T-helper 22 cell (primary cell): ENCODE measurements around the gene ANO1.

Source experiments
- DNase-seq: peaks from one replicate; pipeline ENCODE4 v3.0.0-alpha.2; 2020; ENCODE audit warnings: low read depth

ANO1 gene

DNA sequence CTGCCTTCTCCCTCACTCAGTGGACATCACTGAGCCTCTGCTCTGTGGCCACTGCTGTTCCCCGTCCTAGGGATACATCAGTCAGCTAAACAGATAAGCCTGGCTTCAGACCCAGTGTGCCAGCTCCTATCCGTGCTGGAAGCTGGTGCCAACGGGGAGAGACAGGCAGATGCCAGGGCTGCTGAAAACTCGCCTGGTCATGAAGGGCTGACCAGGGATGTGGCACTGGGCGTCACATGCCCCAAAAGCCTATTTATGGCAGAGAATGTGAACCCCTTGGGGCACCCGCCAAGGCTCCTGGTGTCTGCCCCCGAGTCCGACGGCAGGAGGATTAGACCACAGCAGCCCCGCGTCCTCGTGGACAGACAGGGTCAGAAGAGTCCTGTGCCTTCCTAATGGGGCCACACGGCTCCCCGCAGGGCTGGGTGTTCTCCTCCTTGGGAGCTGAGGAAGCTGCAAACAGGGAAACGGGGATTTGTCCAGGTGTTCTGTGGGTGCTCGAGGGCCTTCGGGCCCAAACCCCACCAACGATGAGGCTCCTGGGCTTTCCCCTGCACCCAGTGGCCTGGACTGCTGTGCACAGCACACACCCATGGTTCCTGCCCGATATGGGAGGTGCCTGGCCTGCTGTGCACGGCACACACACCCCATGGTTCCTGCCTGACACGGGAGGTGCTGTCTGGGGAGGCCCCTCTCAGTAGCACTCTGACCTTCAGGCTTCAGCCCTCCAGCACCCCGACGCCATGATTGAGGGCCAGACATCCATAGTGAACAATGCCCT lies 19.9 kb downstream of the ANO1 start:
- DNase-seq = no peak

DNA sequence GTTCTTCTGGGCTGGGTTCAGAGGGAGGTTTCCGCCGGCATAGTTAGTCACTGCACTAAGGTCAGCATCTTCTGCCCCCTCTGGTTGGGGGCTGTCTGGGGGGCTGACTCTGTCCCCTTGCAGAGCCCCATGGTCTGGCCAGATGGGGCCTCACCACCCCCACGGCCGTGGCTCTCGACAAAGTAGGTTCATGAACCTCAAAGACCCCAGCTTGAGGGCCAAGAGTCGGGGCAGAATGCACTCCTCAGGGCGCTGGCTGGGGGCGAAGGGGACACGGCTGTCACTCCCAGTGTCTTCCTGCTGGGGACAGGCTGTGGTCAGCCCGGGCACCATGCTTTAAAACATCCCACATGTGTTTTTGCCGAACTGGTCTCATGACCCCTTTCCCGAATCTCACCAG lies 20.8 kb downstream of the ANO1 start:
- DNase-seq = no peak

DNA sequence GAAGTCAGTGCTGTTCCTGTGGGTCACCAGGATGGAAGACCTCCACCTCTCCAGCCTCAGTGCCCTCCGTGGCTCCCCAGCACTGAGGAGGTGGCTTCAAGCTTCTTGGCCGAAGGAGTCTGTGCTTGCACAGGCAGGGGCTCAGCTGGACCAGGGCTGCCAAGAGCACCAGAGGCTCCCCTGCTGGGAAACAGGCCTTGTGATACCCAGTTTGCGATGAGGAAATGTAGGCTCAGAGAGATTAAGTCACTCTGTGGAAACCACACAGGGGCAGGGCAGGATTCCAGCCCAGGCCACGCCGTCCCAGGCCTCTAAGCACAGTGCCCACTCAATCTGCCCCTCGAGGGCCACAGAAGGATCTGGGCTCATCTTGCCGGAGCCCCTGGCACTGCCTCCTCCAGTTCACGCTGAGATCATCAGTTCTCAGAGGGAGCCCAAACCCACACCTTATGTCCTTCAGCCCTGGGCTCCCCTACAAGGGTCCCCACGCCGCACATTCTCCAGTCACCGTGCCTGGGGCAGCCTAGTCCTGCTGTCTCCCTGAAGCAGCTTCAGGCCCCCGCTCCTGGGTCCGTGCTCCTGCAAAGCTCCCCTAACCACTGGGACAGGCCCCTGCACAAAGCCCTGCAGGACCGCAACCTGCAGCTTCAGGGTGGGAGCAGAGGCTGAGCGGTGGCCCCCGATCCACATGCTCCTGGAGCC lies 21.6 kb downstream of the ANO1 start:
- no peak for DNase-seq

DNA sequence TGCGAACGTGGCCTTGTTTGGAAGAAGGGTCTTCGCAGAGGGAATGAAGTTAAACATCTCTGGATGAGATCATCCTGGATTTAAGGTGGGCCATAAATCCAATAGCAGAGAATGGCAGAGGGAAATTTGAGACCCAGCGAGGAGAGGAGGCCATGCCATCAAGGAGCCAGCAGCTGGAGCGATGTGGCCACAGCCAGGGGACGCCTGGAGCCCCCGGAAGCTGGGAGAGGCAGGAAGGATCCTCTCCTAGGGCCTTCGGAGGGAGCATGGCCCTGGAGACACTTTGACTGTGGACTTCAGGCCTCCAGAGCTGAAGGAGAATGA lies 22.1 kb downstream of the ANO1 start:
- no peak for DNase-seq

DNA sequence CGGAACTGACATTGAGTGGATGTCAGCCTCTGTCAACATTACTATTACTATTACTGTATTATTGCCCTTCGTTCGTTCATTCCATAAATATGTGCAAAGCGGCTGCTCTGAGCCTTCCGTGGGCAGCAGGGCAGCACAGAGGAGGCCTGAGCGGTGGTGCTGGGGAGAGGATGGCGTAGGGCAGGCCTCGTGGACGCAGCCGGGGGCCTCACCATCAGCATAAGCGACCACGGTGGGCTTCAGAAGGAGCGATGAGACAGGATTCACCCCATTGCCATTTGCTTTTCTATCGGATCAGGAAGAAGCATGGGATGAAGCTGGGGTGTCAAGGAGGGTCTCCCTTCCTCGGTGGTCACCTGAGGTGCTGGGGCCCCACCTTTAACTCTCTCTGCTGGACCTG lies 22.7 kb downstream of the ANO1 start:
- DNase-seq = no peak

DNA sequence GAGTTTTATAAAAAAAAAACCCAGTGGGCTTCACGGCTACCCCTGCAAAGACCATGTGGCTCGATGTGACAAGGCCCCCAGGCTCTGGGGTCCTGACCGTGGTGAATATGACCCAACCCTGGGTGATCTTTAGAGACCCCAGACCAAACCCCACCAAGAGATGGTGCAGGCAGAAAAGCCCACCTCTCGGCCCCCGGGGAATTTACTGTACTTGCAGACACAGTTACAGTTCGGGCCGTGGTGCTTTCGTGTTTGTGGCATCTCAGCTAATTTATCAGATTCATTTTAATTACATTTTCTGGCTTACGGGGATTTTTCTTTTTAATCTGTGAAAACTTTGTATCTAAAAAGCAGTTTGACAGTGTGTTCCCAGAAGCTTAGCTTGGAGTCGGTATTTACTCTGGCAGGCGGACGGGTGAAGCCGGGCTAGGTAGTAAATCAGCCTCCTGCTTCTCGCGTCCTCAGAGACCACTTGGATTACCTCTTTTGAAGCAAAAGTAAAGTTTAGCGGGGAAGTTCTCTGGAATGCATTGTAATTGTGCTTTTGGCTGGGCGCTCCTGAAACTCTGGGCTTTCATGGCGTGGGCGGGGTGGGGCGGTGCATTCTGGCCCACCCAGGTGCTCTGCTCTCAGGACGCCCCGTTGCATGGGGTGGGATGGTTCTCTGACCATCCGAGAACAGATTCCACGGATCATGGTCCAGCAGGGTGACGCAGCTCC lies 25.3 kb downstream of the ANO1 start:
- DNase-seq = no peak

DNA sequence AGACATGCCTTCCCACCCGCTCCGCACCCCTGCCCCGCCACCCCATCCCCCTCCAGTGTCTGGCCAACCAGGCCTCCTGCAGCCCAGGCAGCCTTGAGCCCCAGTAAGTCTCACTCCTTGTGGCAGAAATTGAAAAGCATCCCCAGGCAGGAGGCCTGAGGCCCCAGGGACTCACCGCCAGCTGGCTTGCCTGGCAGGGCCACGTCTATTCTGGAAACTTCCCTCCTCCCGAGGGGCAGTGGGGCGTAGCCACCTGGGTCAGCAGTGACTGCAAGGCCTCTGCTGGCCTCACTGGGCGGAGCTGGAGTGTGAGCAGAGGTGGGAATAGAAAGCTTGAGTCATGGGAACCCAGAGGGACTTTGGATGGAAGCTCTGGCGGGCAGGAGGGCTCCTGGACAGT lies 26.3 kb downstream of the ANO1 start:
- no peak for DNase-seq

DNA sequence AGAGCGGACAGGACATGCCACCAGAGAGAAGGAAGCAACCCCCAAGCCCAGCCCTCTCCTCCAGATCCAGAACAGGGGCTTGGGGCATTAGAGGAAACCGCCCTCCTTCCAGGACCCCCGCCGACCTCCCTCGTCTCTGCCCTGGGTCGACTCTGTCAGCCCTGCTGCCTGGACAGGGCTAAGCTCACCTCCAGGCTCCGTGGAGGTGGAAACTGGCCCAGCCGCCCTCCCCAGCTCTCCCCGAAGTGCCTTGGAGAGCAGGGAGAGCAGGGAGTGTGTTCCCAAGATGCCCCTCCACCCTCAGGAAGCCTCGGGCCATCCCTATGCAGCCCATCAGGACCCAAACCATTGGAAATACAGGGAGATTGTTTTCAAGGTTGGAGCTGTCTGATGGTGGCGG lies 26.8 kb downstream of the ANO1 start:
- DNase-seq = no peak

DNA sequence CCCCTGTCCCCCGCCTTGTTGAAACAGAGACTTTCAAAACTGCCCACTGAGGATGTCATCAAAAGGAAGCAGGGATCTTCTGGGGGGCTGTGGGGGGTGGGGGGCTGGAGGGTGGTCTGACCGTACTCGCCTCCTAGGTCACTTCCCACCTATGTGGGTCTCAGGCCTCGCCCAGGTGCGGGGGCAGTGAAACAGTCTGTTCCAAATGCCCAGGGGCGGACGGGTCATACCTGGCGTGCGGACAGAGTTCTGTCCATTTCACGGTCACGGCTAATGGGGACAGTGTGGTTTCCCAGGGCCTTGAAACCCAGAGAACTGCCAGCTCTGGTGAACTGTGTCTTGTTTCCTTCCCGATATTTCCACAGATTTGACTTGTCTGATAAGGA lies 27.2 kb downstream of the ANO1 start:
- DNase-seq = no peak

DNA sequence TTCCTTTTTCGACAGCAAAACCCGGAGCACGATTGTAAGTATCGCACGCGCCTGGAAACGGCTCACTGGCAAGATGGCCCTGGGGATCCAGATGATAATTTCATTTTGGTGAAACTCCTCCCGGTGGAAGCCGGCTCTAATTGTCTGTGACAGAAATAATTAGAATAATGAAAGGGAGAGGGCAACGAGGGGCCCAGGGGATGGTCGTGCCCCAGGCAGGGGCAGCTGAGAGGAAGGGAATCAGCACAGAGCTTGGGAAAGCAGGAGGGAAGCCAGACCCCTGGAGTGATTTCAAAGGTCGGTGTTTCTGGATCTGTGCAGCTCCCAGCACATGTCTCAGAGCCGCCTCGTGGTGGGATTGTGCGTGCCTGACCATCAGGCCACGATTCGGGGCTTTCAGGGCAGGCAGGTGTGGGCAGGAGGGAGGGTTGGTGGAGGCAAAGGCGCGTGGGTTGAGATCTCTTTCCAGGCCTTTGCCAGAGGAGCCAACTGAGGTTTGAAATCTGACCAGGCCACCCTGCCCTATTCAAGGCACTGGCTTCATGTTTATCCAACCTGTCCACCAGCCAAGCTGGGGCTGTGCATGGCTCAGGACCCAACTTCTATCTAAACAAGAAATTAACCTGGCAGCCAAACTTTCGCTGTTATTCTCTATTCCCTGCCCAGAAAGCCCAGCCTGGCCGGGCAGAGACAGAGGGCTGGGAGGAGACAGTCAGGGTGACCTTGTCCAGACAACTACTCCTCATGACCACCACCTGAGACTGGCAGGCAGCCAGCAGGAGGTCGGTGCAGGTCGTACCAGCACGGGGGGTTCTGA lies 27.8 kb downstream of the ANO1 start:
- DNase-seq = no peak

DNA sequence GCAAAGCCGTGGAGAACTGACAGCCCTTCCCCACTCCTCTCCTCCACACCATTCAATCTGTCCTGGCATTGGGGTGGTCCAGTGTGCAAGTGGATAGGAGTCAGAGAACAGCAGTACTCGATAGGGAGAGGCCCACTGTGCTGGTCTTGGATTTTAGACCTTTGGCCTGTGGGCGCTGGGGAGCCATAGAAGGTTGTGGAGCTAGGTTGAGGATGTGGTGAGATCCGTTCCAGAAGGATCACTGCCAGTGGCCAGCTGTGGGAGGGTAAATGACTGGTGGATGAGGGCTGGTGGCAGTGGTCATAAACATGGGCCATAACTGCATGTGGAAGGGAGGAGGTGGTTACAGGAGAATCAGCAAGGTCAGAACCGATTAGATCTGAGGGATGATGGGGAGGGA lies 28.6 kb downstream of the ANO1 start:
- DNase-seq = no peak

DNA sequence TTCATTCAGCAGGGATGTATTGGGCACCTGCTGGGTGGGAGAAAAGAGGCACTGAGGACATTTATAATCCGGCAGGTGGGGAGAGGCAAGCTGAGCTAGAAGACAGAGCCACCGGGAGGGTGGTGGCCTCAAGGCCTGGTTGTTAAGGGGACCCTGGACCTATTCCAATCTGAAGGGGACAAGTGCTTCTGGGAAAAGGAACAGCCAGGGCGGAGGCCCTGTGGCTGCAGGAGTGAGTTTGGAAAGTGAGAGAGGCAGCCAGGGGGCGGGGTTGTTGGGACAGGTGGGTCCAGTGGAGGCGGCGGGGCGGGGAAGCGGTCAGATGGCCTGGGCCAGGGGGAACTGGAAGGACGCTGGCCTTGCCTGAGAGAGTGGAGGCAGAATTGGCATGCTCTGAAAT lies 29.1 kb downstream of the ANO1 start:
- no peak for DNase-seq

DNA sequence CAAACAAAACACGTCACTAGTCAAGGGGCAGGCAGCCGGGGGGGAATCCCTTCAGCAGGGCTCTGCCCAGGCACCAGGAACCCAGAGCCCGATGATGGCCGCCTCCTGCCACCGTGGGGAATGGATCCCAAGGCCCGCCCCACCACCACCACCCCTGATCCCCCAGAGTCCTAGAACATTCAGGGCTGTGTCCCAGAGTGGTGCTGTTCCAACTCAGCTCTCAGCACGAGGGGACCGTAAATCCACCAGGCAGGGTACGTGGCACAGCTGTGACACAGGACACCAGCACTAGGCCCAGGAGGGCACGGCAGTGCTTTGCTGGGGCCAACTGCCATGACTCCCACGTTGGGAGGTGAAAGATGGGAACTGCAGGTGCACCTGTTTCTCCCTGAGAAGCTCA lies 29.6 kb downstream of the ANO1 start:
- no peak for DNase-seq

DNA sequence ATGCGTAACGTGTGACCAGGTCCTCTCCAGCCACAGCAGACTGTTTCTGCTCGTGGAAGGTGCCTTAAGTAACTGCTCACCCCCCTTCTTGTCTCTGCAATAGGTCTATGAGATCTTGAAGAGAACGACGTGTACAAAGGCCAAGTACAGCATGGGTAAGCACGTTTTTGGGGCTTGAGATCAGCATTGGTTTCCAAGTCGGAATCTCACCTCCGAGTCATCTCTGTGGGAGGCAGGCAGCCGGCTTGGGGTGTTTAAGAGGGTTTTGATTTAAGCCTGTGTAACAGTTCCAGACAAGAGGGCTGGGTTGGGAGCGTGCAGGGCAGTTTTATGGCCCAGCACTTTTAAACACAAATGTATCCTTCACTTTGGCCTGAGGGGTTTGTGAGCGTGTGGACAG lies 30.1 kb downstream of the ANO1 start:
- no peak for DNase-seq

DNA sequence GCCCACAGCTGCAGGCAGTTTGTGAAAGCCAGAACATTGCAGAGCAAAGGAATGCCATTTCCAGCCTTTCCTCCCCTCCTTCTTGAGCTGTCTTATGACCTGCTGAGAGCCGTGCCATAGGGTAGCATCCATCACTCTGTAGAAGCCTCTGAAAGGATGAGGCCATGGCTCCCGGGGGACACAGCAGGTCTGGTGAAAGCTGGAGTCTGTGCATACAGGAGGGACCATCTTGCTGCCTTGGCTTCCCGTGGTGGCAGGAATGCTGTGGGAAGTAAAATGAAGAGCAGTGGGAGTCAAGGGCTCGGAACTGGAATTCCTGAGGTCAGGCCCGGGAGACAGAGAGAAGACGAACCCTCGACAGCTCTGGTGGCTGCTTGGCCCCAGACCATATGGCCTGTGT lies 30.9 kb downstream of the ANO1 start:
- no peak for DNase-seq

DNA sequence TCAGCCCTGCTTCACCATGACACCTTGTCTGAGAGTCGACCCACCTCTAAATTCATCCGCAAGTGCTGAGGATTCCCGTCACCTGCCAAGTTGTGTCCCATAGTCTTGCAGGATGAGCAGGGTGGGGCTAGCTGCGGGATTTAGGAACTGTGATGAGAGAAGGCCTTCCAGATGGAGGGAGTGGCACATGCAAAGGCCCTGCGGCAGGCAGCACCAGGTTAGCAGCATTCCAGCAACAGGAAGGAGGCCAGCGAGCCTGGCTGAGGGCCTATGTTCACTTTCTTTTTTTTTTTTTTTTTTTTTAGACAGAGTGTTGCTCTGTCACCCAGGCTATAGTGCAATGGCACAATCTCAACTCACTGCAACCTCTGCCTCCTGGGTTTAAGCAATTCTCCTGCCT lies 31.8 kb downstream of the ANO1 start:
- no peak for DNase-seq

DNA sequence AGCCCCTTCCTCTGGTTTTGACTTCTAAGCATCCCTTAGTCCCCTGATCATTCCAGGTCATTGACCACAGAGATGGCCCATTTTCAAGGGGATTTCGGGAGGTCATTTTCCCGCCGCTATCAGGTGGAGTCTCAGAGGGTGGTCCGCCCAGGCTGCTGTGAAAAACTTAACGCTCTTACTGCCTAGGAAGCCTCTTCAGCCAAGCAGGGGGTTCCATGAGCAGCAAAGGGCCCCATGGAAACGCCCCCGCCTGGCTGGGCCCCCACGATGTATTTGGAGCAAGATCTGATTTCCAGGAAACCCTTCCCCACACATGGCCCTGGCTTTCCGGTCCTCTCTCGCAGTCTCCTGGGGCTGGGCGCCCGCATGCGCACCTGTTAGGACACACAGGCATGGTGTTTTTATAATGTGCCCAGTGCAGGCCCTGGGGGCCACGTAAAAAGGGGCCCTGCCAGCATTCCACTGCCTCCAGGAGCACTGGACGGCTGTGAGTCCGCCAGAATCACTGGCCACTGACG lies 32.5 kb downstream of the ANO1 start:
- DNase-seq = no peak

DNA sequence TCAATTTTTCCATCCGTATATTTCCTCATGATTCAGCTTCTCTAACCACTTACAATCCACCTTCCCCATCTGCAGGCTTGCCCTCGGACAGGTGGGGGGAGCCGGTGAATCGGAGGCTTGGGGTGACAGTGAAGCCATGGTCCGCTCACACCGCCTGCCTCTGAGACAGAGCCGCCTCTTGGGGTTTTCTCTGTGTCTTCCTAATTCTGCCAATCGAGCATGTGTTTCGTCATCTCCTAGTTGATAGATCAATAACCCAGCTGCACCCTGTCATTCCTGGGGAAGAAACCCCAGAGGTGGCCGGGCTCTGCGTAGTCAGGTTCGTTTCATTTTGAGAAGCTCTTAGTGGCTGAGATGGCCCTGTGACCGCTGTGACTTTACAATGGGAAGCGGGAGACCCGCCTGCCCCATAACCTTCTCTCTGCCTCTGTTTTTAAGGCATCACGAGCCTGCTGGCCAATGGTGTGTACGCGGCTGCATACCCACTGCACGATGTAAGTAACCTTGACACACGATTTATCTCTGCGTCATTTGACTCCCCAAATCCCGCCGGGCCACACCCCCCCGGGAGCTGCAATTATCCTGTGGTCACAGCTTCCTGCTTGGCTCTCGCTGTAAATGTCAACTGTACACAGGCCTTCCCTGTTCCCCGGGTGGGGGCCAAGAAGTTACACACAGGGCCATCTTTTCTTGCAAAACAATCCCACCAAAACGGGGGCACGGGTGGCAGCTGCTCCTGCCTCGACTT lies 33.3 kb downstream of the ANO1 start:
- DNase-seq = no peak

DNA sequence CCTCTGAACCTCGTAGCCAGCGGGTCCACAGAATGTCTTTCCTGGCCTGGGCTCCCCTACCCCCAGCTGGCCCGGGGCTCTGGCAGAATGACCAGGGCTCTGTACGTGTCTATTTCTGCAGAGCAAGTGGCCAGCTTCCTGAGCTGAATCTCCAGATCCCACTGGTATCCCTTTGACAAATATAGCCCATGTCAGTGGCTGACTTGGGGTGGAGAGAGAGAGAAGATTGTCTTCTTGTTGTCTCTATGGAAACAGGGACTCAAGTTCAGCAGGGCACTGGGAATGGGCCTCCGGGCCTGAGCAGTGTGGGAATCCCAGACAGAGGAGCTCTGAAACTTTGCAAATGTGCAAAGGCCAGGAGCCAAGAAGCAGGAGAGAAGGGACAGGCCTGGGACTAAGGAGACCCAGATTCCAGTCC lies 33.9 kb downstream of the ANO1 start:
- no peak for DNase-seq

DNA sequence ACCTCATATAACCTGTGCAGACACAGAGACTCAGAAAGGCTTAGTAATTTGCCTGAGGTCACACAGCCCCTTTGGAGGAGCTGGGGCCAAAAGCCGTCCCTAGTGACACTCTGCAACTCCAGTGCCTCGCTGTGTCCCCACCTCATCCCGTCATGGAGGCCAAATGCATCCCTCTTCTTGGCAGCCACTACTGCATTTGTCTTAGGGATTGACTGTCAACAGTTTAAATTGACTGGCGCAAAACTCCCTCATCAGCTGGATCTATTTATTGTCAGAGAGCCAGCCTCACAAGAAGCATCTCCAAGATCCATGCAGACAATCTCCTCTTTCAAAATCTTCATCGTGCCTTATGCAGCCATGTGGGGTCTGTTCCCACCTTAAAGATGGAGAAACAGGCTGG lies 35.7 kb downstream of the ANO1 start:
- no peak for DNase-seq

DNA sequence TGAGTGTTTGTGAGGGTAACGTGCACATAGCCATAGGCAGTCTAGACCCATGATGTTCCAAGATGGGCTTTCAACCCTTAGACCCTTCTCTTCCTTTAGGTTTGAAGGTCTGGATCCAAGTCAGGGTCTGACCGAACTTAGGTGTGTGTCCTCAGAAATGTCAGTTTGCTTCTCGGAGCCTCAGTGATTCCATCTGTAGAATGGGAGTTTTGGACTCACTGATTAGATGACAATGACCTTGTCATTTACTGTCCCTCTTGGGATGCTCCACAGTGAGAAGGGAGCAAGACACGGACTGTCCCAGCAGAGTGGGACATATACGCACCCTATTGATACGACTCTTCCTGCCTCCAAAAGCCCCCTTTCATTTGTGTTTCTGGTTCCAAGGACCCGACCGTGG lies 37.7 kb downstream of the ANO1 start:
- no peak for DNase-seq
